ENCODE results near the gene SUSD1. TPM values are rescaled to one million over a fixed set of nuclear protein-coding genes. Genes with fewer than 3 reads are reported as not detected.

The SUSD1 gene
- total RNA-seq, 1 experiment from 2014 or later, result 14.5 TPM

GRCh38 chr9:112169368-112169767, 5.7 kb downstream of the SUSD1 start:
- Histone ChIP-seq H3K36me3 (ENCODE audit: insufficient read depth, low read length) (no peaks in the 10 kb centered on the region), H2AFZ (ENCODE audit: low read length) (no peak overlapping the region), H3K4me1 (ENCODE audit: low read length) (peaks cover 15% of the 10 kb centered on the region), H3K9me3 (ENCODE audit: low read length) (no peaks in the 10 kb centered on the region), H4K20me1 (ENCODE audit: insufficient read depth, low read depth, low read length) (no peaks in the 10 kb centered on the region), H3K27ac (ENCODE audit: low read length) (no peak overlapping the region), H3K9ac (ENCODE audit: low read length) (no peak overlapping the region), H3K9me2 (replicated peaks; ENCODE audit: insufficient read depth, low read length) (no peaks in the 10 kb centered on the region), H3K4me3 (ENCODE audit: low read length) (no peak overlapping the region), H3K79me2 (ENCODE audit: low read length) (0 out of 2 replicates have a peak, but pooled peaks cover 5% of the 10 kb centered on the region), H3K27me3 (ENCODE audit: low read length) (no peaks in the 10 kb centered on the region), H3K4me2 (ENCODE audit: low read depth, low read length, poor library complexity, severe bottlenecking) (no peak overlapping the region)
- DNase-seq, result no peak

GRCh38 chr9:112168197-112168596, 6.9 kb downstream of the SUSD1 start:
- H3K27ac ChIP-seq (ENCODE audit: low read length), result no peak overlapping the region
- DNase-seq, result peak; percentile 32
- H3K27me3 ChIP-seq (ENCODE audit: low read length), result no peaks in the 10 kb centered on the region
- no peaks in the 10 kb centered on the region for H4K20me1 ChIP-seq (ENCODE audit: insufficient read depth, low read depth, low read length)
- peaks cover 17% of the 10 kb centered on the region for H3K4me1 ChIP-seq (ENCODE audit: low read length)
- no peak overlapping the region for H3K4me3 ChIP-seq (ENCODE audit: low read length)
- no peaks in the 10 kb centered on the region for H3K9me3 ChIP-seq (ENCODE audit: low read length)
- no peak overlapping the region for H2AFZ ChIP-seq (ENCODE audit: low read length)
- no peak overlapping the region for H3K9ac ChIP-seq (ENCODE audit: low read length)
- no peak overlapping the region for H3K4me2 ChIP-seq (ENCODE audit: low read depth, low read length, poor library complexity, severe bottlenecking)
- no peaks in the 10 kb centered on the region for H3K36me3 ChIP-seq (ENCODE audit: insufficient read depth, low read length)
- H3K9me2 ChIP-seq (replicated peaks; ENCODE audit: insufficient read depth, low read length), result no peaks in the 10 kb centered on the region
- H3K79me2 ChIP-seq (ENCODE audit: low read length), result 0 out of 2 replicates have a peak, but pooled peaks cover 3% of the 10 kb centered on the region

- no peaks in the 10 kb centered on the region for H3K9me3 ChIP-seq (ENCODE audit: low read length)
- no peak overlapping the region for H3K4me2 ChIP-seq (ENCODE audit: low read depth, low read length, poor library complexity, severe bottlenecking)
- no peaks in the 10 kb centered on the region for H3K9me2 ChIP-seq (replicated peaks; ENCODE audit: insufficient read depth, low read length)
- H3K4me3 ChIP-seq (ENCODE audit: low read length), result no peak overlapping the region
- no peaks in the 10 kb centered on the region for H3K27me3 ChIP-seq (ENCODE audit: low read length)
- peak; percentile 38 for DNase-seq
- H3K79me2 ChIP-seq (ENCODE audit: low read length), result 0 out of 2 replicates have a peak, but pooled peaks cover 3% of the 10 kb centered on the region
- no peaks in the 10 kb centered on the region for H3K36me3 ChIP-seq (ENCODE audit: insufficient read depth, low read length)
- no peak overlapping the region for H2AFZ ChIP-seq (ENCODE audit: low read length)
- H3K9ac ChIP-seq (ENCODE audit: low read length), result no peak overlapping the region
- no peaks in the 10 kb centered on the region for H4K20me1 ChIP-seq (ENCODE audit: insufficient read depth, low read depth, low read length)
- H3K27ac ChIP-seq (ENCODE audit: low read length), result no peak overlapping the region
- H3K4me1 ChIP-seq (ENCODE audit: low read length), result peaks cover 30% of the 10 kb centered on the region
Measured at GRCh38 chr9:112166176-112167140, 8.6 kb downstream of the SUSD1 start.

GRCh38 chr9:112162621-112163413, 12.3 kb downstream of the SUSD1 start:
- Histone ChIP-seq H3K9ac (ENCODE audit: low read length) (no peak overlapping the region; the same call in 1 of the 2 replicates), H3K27ac (ENCODE audit: low read length) (peak overlapping the region; percentile 78), H3K27me3 (ENCODE audit: low read length) (no peaks in the 10 kb centered on the region), H3K79me2 (ENCODE audit: low read length) (peaks cover 3% of the 10 kb centered on the region; the same call in 1 of the 2 replicates), H3K36me3 (ENCODE audit: insufficient read depth, low read length) (no peaks in the 10 kb centered on the region), H3K4me1 (ENCODE audit: low read length) (peaks cover 23% of the 10 kb centered on the region), H2AFZ (ENCODE audit: low read length) (no peak overlapping the region), H3K4me2 (ENCODE audit: low read depth, low read length, poor library complexity, severe bottlenecking) (peak overlapping the region; percentile 60), H4K20me1 (ENCODE audit: insufficient read depth, low read depth, low read length) (no peaks in the 10 kb centered on the region), H3K9me2 (replicated peaks; ENCODE audit: insufficient read depth, low read length) (no peaks in the 10 kb centered on the region), H3K9me3 (ENCODE audit: low read length) (no peaks in the 10 kb centered on the region), H3K4me3 (ENCODE audit: low read length) (no peak overlapping the region)
- peak; percentile 82 for DNase-seq

GRCh38 chr9:112159781-112160180, 15.3 kb downstream of the SUSD1 start:
- no peak overlapping the region for H3K4me2 ChIP-seq (ENCODE audit: low read depth, low read length, poor library complexity, severe bottlenecking)
- H3K36me3 ChIP-seq (ENCODE audit: insufficient read depth, low read length), result no peaks in the 10 kb centered on the region
- peaks cover 3% of the 10 kb centered on the region; the same call in 1 of the 2 replicates for H3K79me2 ChIP-seq (ENCODE audit: low read length)

GRCh38 chr9:112158656-112159367, 16.3 kb downstream of the SUSD1 start:
- Histone ChIP-seq H3K36me3 (ENCODE audit: insufficient read depth, low read length) (no peaks in the 10 kb centered on the region), H3K79me2 (ENCODE audit: low read length) (no peaks in the 10 kb centered on the region; the same call in 1 of the 2 replicates), H3K4me2 (ENCODE audit: low read depth, low read length, poor library complexity, severe bottlenecking) (no peak overlapping the region), H3K9ac (ENCODE audit: low read length) (no peak overlapping the region), H3K9me3 (ENCODE audit: low read length) (no peaks in the 10 kb centered on the region), H3K4me3 (ENCODE audit: low read length) (no peak overlapping the region), H4K20me1 (ENCODE audit: insufficient read depth, low read depth, low read length) (no peaks in the 10 kb centered on the region), H3K27ac (ENCODE audit: low read length) (no peak overlapping the region), H3K27me3 (ENCODE audit: low read length) (no peaks in the 10 kb centered on the region), H3K4me1 (ENCODE audit: low read length) (peaks cover 18% of the 10 kb centered on the region), H2AFZ (ENCODE audit: low read length) (no peak overlapping the region), H3K9me2 (replicated peaks; ENCODE audit: insufficient read depth, low read length) (no peaks in the 10 kb centered on the region)
- no peak for DNase-seq

More at GRCh38 chr9:112159781-112160180, 15.3 kb downstream of the SUSD1 start:
- Histone ChIP-seq H3K27me3 (ENCODE audit: low read length) (no peaks in the 10 kb centered on the region), H3K9me2 (replicated peaks; ENCODE audit: insufficient read depth, low read length) (no peaks in the 10 kb centered on the region), H3K9ac (ENCODE audit: low read length) (no peak overlapping the region), H3K9me3 (ENCODE audit: low read length) (no peaks in the 10 kb centered on the region), H2AFZ (ENCODE audit: low read length) (no peak overlapping the region), H3K4me3 (ENCODE audit: low read length) (no peak overlapping the region), H3K4me1 (ENCODE audit: low read length) (peaks cover 20% of the 10 kb centered on the region), H4K20me1 (ENCODE audit: insufficient read depth, low read depth, low read length) (no peaks in the 10 kb centered on the region), H3K27ac (ENCODE audit: low read length) (no peak overlapping the region)
- no peak for DNase-seq

GRCh38 chr9:112157961-112158360, 17.1 kb downstream of the SUSD1 start:
- Histone ChIP-seq H3K9me2 (replicated peaks; ENCODE audit: insufficient read depth, low read length) (no peaks in the 10 kb centered on the region), H3K27ac (ENCODE audit: low read length) (no peak overlapping the region), H4K20me1 (ENCODE audit: insufficient read depth, low read depth, low read length) (no peaks in the 10 kb centered on the region), H3K27me3 (ENCODE audit: low read length) (no peaks in the 10 kb centered on the region), H3K9ac (ENCODE audit: low read length) (no peak overlapping the region), H3K79me2 (ENCODE audit: low read length) (no peaks in the 10 kb centered on the region; the same call in 1 of the 2 replicates), H3K4me1 (ENCODE audit: low read length) (peaks cover 11% of the 10 kb centered on the region), H3K9me3 (ENCODE audit: low read length) (no peaks in the 10 kb centered on the region), H3K4me3 (ENCODE audit: low read length) (no peak overlapping the region), H3K36me3 (ENCODE audit: insufficient read depth, low read length) (no peaks in the 10 kb centered on the region), H2AFZ (ENCODE audit: low read length) (no peak overlapping the region), H3K4me2 (ENCODE audit: low read depth, low read length, poor library complexity, severe bottlenecking) (no peak overlapping the region)
- no peak for DNase-seq

Measured in Karpas-422 (cell line).